ENCODE data around the gene KRT85.
"Not testable (repeated sequence)": the region's sequence is repeated elsewhere in the genome, so short reads cannot be mapped to it uniquely, and the experiment has no call there.

The KRT85 gene

GRCh38 chr12:52347551-52348510 lies 19.4 kb downstream of the KRT85 start:
- no peak for DNase-seq (ENCODE audit: low spot score)

- DNase-seq (ENCODE audit: low spot score), result no peak
Measured at GRCh38 chr12:52347016-52347415, 20.3 kb downstream of the KRT85 start.

GRCh38 chr12:52346593-52346992 lies 20.7 kb downstream of the KRT85 start:
- peak; percentile 63 for DNase-seq (ENCODE audit: low spot score)

GRCh38 chr12:52345041-52345440 lies 22.2 kb downstream of the KRT85 start:
- DNase-seq (ENCODE audit: low spot score), result not testable (repeated sequence)

GRCh38 chr12:52344111-52344510 lies 23.2 kb downstream of the KRT85 start:
- no peak for DNase-seq (ENCODE audit: low spot score)

GRCh38 chr12:52343550-52343949 lies 23.7 kb downstream of the KRT85 start:
- DNase-seq (ENCODE audit: low spot score), result no peak

GRCh38 chr12:52342781-52343490 lies 24.3 kb downstream of the KRT85 start:
- no peak for DNase-seq (ENCODE audit: low spot score)

GRCh38 chr12:52341066-52341580 lies 26.2 kb downstream of the KRT85 start:
- no peak for DNase-seq (ENCODE audit: low spot score)

- DNase-seq (ENCODE audit: low spot score), result no peak
Measured at GRCh38 chr12:52338241-52338960, 28.9 kb downstream of the KRT85 start.

GRCh38 chr12:52337054-52337453 lies 30.2 kb downstream of the KRT85 start:
- no peak for DNase-seq (ENCODE audit: low spot score)

- DNase-seq (ENCODE audit: low spot score), result no peak
Measured at GRCh38 chr12:52336641-52337040, 30.6 kb downstream of the KRT85 start.

- DNase-seq (ENCODE audit: low spot score), result no peak
Measured at GRCh38 chr12:52335598-52336262, 31.6 kb downstream of the KRT85 start.

GRCh38 chr12:52334185-52334584 lies 33.1 kb downstream of the KRT85 start:
- DNase-seq (ENCODE audit: low spot score), result no peak

- no peak for DNase-seq (ENCODE audit: low spot score)
Measured at GRCh38 chr12:52333321-52333720, 34.0 kb downstream of the KRT85 start.

- no peak for DNase-seq (ENCODE audit: low spot score)
Measured at GRCh38 chr12:52332381-52332780, 34.9 kb downstream of the KRT85 start.

- DNase-seq (ENCODE audit: low spot score), result no peak
Measured at GRCh38 chr12:52331833-52332232, 35.4 kb downstream of the KRT85 start.

GRCh38 chr12:52331039-52331438 lies 36.2 kb downstream of the KRT85 start:
- DNase-seq (ENCODE audit: low spot score), result no peak

GRCh38 chr12:52327830-52328500 lies 39.3 kb downstream of the KRT85 start:
- DNase-seq (ENCODE audit: low spot score), result no peak

GRCh38 chr12:52327052-52327829 lies 40.0 kb downstream of the KRT85 start:
- peak; percentile 95 for DNase-seq (ENCODE audit: low spot score)

- no peak for DNase-seq (ENCODE audit: low spot score)
Measured at GRCh38 chr12:52324153-52324444, 43.2 kb downstream of the KRT85 start.
